NCI-H1436 (cell line): Measurements from ENCODE around the gene GMDS.

Source experiments
- DNase-seq: peaks from one replicate; lab custom pipeline; 2025; lab: John Stamatoyannopoulos, UW

Gene GMDS

DNA sequence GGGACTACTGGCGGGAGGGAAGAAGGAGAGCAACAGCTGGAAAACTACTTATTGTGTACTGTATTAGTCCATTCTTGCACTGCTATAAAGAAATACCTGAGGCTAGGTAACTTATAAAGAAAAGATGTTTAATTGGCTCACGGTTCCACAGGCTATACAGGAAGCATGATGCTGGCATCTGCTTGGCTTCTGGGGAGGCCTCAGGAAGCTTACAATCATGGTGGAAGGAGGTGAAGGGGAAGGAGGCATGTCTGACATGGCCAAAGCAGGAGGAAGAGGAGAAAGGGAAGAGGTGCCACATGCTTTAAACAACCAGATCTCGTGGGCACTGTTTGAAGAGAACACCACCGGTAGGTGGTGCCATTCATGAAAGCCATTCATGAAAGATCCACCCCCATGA is 67.3 kb downstream of the GMDS start:
- no peak for DNase-seq

DNA sequence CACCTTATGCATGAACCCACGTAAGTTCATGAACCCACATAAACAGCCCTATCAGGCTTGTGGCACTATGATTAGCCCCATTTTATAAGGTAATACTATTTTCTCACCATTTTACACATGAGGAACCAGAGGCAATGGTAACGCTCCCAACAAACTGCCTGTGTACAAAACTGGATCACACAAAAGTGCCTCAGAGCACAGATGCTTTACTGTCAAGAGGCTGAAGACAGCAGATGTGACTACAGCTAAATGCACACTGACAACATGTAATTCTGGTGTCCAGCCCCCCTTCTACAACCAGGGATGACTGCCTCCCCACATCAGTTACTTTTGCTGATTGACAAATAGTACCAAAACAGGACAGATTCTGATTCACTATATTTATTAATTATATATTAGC is 69.6 kb downstream of the GMDS start:
- no peak for DNase-seq

DNA sequence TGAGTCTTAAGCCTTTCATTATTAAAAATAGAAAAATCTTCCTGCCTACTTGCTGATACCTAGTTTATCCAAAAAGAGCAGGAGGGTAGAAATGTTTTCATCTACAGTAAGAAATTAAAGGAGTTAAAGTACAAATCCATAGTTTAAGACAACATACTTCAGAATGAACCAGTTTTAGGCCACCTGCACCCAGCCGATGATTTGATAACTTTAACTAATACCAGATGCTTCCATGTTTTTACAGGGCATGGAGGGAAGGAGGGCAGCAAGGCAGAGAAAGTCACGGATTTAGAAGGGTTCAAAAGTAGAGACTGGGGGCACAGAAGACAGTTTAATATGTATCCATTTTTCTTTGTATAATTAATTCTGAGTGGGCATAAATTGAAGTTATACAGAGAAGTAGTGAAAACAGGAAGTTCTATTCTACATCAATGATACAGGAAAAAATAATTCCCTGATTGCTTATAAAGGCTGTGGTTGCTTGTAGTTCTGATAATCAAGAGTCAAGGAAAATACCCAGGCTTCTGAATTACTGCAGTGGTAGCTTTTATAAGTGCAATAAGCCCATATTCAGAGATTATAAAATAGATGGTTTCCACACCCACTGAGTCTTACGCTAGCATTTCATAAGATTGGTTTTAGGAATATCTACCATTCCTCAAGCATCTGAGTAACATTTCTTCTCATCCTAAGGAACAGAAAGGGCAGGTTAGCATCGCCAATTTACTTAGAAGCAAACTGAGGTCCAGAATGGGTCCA is 72.0 kb downstream of the GMDS start:
- DNase-seq: no peak

DNA sequence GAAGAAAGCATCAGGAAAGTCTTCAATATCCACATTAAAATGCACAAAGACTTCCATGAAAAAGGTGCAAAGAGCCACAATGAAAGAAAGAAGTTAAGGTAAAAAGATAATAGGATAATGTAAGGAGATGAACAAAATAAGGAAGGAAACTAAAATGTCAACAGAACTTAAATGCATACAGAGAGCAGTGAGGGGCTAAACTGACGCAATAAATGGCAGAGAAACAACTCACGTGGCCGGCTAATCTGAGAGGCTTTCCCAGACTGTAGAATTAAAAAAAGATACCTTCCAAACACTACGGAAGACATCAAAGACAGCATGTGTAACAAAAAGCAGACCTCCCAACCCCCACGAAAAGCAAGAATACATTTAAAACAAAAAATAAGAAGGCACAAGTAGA is 73.7 kb downstream of the GMDS start:
- DNase-seq: no peak

DNA sequence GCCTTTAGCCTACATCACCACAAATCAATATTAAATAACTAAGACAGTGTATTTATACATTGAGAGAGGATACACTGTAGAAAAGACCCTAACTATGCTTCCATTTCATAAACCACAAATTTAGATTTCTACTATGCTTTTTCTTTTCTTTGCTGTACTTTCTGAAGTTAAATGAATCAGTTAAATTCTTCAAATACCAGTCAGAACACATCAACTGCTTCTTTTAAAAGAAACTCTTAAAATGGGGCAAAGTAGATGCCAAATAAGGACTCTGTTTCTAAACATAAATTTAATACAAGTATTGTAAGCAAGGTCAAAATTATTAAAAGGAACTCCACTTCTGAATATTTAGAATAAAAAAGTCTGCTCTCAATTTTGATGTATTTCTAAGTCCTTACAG is 76.9 kb downstream of the GMDS start:
- no peak for DNase-seq

DNA sequence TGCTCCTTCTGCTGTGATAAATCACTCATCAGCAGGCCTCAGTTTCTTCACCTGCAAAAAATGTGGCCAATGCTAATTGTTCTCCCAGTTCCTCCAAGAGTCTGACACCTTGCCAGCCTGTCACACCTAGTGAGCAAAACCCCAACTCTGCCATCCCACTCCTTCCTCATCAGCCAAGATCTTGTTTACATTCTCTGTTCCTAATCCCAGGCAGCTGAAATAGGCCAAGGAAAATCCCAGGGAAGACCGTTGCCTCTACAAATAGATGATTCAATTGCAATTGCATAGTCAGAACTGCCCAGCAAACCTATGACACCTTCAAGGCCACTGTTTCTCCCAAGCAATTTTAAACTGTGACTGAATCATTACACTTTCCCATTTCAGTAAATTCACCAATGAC is 78.7 kb downstream of the GMDS start:
- DNase-seq: no peak

DNA sequence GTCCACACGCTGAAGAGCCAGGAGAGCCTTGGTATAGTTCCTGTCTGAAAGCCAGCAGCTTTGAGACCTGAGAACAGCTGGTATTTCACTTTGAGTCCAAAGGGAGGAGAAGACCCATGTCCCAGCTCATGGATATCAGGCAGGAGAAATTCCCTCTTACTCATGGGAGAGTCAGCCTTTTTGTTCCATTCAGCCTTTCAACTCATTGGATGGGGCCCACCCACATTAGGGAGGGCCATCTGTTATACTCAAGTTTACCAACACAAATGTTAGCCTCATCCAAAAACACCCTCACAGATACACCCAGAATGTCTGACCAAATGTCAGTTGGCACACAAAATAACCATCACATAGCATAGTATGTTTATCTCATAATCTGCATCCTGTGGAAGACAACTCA is 80.1 kb downstream of the GMDS start:
- DNase-seq: no peak

DNA sequence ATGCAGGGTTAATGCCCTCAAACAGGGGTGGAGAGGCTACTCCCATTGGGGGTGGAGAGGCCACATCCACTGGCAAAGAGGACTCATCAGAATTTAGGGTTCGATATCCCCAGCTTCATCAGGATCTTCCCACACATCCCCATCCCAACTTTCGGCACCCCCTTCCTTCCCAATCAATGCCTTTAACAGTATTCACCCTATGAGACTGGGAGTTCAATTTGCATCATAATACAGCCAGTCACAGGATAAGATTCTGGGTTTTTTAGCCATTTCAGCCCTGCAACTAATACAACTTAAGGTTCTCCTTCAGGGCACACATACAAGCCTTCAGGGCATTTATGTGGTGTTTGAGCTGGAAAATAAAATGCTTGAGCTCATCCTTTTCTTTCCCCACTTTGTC is 80.9 kb downstream of the GMDS start:
- DNase-seq: no peak

DNA sequence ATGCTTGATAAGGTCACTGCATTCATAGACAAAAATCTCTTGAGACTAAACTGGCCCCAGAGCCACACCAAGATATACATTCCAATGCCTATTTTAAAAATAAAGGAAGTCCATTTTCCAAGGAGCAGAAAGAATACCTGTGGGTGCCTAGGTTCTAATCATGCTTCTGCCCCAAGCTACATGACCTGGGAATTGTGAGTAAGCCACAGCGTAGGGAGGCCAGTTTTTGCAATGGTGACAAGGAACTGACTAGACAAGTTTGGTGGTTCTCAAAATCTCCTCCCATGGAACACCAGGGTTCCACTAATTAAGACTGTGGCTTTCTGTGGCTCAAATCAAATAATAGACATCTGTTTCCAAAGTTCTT is 83.3 kb downstream of the GMDS start:
- DNase-seq: no peak

DNA sequence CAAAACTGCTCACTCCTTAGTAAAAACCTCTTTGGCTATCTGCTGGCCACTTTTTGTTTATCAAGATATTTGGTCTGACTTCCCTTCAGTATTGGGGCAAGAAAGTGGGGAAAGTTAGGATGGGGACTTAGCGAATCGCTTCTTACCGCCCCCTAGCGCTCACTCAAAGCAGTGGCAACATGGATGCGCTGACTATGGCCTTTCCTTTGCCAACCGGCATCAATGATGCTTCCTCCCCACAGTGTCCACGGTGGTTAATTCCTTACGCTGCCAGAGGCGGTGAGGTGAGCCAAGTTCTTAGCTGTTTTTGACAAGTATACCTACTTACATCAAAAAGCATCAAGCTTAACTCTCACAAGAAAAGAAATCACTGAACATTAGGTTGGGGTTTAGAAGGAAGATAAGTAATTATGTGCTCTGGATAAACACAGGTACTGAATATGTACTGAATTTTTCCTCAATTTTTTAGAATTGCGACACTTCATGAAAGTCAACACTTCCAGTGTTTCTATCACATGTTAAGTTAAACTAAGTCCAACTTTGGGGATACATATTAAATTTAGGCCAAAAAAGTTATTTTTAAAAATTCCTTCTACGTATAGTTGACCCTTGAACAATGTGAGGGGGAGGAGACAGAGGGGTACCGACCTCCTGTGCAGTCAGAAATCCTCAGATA is 86.7 kb downstream of the GMDS start:
- no peak for DNase-seq

DNA sequence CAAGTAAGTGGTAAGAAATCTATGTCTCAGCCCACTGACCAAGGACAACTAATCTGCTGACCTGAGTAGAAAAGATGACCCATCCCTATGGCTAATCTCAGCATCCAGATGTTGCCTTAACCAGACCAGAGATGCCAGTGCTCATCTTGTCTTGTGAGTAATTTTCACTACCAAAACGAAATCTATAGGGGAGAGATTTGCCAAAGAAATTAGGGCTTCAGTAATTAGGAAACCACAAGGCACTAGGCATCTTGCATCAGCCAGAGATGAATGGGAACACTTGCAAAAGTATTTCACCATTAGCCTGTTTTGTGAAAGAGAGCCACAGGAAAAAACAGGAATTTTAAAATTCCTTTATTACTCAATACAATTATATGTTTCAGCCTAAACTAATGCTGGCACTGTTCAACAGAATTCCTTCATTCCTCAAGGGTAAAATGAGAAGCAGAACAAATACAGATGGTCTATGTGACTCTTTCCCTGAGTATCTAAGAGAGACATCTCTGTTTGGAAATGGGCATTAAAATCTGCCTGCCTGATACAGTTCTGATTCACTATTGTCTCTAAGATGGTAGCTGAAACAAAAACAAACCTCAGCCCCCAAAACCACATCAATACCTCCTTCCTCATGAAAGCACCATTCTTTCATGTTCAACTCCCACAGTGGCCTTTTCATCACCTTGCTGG is 87.8 kb downstream of the GMDS start:
- DNase-seq: no peak

DNA sequence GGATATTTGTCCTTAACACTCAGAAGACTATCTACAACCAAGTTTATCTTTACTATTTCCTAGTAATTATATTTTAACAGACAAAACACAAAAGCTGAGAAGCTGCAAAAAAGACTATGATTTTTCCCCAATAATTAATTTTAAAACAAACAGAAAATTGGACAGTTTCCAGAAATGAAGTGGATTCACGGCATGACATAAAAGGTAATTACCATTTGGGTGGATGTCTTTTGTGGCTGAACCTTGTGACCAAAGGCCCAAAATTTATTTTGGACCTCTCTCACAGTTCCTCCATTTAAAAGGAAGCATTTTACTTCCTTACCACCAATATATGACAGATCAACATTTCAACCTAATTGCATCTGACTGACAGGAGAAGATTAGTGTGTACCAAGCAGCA is 90.2 kb downstream of the GMDS start:
- DNase-seq: peak; percentile 3

DNA sequence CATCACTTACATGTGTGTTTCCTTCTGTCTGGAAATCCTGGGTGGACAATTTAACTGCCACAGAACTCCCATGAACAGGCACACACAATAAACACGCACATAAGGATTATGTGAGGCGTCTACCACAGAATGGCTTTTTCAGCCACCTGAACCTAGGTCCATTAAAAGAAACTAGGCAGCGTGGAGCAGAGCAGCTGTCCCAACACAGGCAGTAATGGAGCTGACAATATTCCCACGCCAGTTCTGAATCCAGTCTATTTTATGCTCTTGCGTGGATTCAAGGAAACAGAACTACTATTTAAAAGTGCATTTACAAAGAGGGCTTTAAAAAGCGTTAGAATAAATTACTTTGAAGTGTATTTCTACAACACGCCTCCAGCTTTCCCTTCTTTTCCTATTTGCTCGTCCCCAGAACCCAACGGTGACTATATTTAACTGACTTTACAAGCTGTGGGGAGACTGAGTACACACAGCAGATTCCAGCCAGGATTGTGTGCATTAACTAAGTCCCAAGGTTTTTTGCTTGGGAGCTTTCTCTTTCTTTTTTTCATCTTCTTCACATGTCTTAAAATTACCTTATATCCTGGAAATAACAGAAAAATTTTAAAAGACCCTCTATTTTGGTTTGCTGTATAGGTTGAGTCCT is 95.9 kb downstream of the GMDS start:
- no peak for DNase-seq

DNA sequence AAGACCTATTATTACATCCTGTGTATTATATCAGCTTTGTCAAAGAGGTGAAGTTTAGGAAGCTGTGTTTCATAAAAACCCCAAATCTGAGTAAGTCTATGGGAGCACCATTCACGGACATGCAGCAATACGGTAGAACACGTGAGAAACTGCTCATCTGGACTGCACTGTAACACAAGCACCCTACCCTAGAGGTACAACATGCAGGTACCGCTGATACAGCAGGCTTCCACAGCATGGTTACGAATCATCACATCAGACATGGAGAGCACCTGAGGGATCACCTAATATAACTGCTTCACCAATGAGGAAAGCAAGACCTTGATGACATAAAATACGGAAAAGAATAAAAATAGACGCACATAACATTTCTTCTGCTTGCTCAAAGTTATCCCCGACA is 96.7 kb downstream of the GMDS start:
- no peak for DNase-seq

DNA sequence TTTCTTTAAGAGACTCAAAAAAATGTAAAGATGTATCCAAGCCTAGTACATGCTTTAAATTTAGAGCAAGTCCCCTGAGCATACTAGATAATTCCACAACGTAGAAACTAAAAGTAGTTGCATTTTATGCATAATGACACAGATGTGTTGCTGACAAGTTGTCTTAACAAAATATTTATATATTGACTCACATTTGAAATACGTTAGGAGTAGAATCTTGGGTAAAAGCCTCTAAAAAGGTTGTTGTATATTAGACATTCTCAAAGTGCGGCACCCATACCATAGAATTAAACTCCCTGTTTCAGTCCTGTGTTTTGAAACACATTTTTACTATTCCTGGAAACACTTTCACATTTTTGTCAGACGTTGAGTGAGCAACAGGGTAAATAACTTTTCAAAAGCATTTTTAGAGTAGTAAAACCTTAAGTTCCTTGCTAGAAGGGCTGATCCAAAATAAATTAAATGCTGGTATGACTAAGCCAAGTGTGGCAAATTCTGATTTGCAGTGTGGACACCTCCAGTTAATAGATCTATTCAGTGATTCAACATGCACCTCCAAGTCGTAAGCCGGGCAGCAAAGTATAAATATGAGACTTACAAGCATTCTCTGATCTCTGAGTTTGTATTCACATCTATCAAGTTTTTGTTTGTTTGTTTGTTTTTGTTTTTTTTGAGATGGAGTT is 97.5 kb downstream of the GMDS start:
- no peak for DNase-seq

DNA sequence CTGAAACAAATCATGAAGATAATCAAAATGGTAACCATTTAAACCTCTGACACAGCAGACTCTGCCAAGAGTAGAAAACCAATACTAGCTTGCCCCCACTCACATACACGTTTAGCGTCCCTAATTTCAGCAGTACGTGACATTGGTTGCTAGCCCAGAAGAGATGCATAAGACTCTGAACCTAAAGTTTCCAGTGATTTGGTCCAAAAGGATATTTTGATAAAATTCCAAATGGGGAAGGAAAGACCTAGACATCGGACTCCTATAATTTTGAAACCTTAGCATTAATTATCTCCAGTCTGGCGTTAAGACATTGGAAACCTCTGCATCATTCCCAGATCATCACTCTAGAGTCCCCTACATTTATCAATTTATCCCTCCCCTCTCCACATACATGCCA is 98.1 kb downstream of the GMDS start:
- DNase-seq: no peak

DNA sequence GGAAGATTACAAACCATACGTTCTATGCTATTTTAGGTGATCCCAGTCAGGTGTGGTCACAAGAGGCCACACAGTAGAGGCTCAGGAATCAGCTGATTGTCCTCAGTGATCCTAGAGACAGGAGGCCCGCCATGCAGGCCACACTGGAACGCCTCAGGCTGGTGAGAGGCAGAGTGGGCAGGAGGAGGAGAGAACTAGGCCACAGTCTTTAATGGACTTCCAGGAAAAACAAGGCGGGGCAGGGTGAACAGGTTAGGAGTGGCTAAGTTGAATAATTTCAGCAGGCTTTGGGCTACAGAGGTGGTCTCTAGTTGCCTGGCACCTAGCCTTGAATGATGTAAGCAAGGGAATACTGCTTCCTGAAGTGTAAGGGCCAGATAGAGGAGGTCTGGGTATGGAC is 101.2 kb downstream of the GMDS start:
- no peak for DNase-seq

DNA sequence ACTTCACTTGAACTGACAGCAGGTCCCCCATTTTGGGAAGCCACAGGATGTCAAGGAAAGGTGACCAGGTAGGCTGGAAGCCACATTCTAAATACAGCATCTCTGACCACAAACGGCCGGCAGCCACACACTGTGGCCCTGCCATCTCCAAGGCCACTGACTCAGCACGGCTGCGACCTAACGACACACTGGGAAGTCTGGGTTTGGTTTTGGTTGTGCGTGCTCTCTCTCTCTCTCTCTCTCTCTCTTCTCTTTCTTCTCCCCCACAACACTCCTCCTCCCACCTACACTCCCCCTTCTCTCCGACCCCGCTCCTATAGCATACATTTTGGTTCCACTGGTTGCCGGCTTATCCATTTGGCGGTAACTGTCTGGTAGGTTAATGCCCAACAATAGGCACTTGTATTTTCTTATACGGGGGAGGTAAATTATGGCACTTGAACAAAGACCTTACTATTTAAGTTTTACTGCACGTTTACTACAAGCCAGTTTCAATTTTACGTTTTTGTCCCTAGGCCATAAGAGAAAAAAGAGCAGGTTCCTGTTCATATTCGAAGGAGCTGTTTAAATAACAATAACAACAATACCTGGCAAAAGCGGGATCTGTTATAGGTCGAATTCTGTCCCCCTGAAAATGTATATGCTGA is 103.6 kb downstream of the GMDS start:
- DNase-seq: no peak

DNA sequence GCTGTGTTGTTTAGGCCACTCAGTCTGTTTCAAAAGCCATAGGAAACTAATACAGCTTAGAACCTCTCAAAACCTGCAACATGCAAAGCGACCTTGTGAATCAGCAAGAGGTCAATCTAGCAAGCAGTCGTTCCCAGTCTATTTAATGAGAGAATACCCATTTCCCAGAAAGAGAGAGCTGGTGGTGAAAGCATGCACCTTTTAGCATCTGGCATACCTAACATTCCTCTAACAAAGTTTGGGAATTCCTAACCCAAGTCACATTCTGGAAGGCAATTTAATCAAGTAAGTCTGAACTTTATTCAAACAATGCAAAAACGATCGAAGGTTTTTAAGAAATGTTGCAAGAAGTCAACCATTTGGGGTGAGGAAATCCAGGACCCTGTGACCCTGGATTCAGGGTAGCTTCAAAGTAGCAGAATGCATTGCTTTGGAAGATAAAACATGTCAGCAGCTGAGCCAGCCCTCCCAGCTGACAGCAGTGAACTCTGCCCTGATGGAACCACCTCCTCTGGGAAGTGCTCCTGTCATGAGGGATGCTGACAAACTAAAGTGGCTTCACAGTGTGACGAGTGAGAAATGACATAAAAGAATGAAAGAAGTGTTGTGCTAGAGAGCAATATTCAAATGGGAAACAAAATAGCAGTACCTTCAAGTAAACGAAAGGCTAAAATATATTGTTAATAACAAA is 104.8 kb downstream of the GMDS start:
- DNase-seq: no peak

DNA sequence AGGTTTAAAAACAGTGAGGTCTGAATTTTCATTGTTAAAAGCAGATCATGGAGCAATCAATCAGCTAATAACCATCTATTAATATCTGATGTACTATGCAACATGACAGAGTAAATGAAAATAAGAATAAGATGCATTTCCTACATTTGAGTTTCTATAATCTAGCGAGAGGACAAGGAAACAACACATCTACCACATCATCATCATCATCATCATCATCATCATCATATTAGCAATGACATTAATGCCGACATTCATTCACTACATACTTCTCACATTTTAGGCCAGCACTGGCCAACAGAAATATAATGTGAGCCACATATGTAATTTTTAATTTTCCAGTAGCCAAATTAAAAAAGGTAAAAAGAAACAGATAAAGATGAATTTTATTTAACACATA is 110.0 kb downstream of the GMDS start:
- no peak for DNase-seq

DNA sequence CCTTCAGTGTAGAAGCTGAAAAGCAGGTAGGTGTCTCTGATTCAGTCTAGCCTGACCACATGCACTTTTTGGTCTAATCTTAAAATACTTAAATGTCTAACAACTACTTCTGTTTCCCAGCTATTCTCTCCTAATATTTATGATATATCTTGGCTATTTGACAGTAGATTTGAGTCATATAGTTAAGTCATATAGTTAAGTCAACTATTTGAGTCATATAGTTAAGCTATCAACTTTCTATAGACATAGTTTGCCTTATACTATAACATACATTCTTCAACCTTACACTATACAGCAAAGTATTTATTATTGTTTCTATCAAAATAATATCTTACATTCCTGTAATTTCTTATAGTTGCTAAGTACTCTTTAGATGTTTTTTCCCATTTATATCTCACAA is 110.9 kb downstream of the GMDS start:
- DNase-seq: no peak
